ENCODE data around the gene CEP135. TPM values are rescaled to one million over a fixed set of nuclear protein-coding genes. Genes with fewer than 3 reads are reported as not detected.

CEP135 gene
- total RNA-seq, 1 experiment from 2014 or later, result 10.5 TPM

DNA sequence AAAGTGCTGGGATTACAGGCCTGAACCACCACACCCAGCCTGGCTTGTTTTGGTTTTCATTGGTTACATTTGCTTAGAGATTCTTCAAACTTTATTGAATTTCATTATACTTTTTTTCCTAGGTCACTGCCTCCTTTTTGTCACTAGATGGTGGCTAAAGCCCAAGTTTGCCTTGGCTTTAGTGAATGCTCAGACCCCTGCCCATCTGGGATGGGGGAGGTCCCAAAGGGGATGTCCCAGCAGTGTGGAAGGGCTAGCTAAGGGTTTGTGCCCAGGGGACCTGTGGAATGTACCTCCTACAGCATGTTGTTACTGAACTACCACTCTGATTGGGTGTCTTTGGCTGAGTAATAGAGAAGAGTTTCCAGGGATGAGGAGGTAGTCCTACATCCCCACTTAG, 58.4 kb downstream of the CEP135 start:
- intact Hi-C loops (cut with micrococcal nuclease; ENCODE audit: unreplicated experiment), result no loop called here
- no peaks in the 10 kb centered on the region for H3K27me3 ChIP-seq (replicated peaks; ENCODE audit: control insufficient read depth, insufficient read depth, low read length)
- H3K36me3 Mint-ChIP-seq (ENCODE audit: insufficient read depth, unreplicated experiment), result no peaks in the 10 kb centered on the region
- H3K27me3 Mint-ChIP-seq (ENCODE audit: insufficient read depth, unreplicated experiment), result no peaks in the 10 kb centered on the region
- no peaks in the 10 kb centered on the region for H3K4me1 ChIP-seq
- no peaks in the 10 kb centered on the region; the same call in 1 of the 2 replicates for H3K9me3 ChIP-seq
- ChIA-PET POLR2A (no interaction called here), CTCF (no interaction called here)
- no peaks in the 10 kb centered on the region for H3K36me3 ChIP-seq (ENCODE audit: control insufficient read depth, insufficient read depth, low read length)
- TF ChIP-seq, protein P1, sequence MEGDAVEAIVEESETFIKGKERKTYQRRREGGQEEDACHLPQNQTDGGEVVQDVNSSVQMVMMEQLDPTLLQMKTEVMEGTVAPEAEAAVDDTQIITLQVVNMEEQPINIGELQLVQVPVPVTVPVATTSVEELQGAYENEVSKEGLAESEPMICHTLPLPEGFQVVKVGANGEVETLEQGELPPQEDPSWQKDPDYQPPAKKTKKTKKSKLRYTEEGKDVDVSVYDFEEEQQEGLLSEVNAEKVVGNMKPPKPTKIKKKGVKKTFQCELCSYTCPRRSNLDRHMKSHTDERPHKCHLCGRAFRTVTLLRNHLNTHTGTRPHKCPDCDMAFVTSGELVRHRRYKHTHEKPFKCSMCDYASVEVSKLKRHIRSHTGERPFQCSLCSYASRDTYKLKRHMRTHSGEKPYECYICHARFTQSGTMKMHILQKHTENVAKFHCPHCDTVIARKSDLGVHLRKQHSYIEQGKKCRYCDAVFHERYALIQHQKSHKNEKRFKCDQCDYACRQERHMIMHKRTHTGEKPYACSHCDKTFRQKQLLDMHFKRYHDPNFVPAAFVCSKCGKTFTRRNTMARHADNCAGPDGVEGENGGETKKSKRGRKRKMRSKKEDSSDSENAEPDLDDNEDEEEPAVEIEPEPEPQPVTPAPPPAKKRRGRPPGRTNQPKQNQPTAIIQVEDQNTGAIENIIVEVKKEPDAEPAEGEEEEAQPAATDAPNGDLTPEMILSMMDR (IDR thresholded peaks at IDR 0.05; ENCODE audit: insufficient read depth in 1 of 2, low read depth in 1 of 2, low read length in 1 of 2, severe bottlenecking in 1 of 2, unreplicated experiment in 1 of 2), result no peak
- no peak overlapping the region for H3K27ac Mint-ChIP-seq (ENCODE audit: unreplicated experiment)
- no peak overlapping the region for H3K4me3 ChIP-seq (ENCODE audit: low read depth, low read length)
- H3K9me3 Mint-ChIP-seq (ENCODE audit: unreplicated experiment), result no peaks in the 10 kb centered on the region
- no TSS peak for BruUV-seq (replicated peaks)
- no peak for DNase-seq
- H3K4me3 Mint-ChIP-seq (ENCODE audit: unreplicated experiment), result no peak overlapping the region
- H3K4me1 Mint-ChIP-seq (ENCODE audit: low read depth, unreplicated experiment), result peaks cover 6% of the 10 kb centered on the region

DNA sequence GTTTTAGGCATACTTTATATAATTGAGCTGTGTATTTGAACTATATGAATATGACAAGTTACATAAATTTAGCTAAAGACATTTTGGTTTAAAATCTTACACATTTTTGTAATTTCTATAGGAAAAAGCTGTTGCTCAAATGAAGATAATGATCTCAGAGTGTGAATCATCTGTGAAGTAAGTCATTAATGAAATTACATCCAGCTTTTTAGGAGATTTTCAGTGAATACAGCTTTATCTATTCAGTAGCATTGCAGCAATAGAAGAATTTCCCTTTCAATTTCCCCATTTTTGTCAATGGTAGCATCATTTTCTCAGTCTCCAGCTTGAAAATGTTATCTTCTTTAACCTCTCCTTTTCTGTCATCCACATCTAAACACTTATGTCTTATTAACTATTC, 59.5 kb downstream of the CEP135 start:
- H3K36me3 ChIP-seq (ENCODE audit: control insufficient read depth, insufficient read depth, low read length), result no peaks in the 10 kb centered on the region
- POLR2A ChIA-PET, result no interaction called here
- no peak overlapping the region for H3K27ac Mint-ChIP-seq (ENCODE audit: unreplicated experiment)
- no peaks in the 10 kb centered on the region for H3K9me3 Mint-ChIP-seq (ENCODE audit: unreplicated experiment)
- H3K27me3 ChIP-seq (replicated peaks; ENCODE audit: control insufficient read depth, insufficient read depth, low read length), result no peaks in the 10 kb centered on the region
- no peaks in the 10 kb centered on the region for H3K36me3 Mint-ChIP-seq (ENCODE audit: insufficient read depth, unreplicated experiment)
- DNase-seq, result no peak
- no peak overlapping the region for H3K4me3 Mint-ChIP-seq (ENCODE audit: unreplicated experiment)
- TF ChIP-seq, protein P1 (IDR thresholded peaks at IDR 0.05; ENCODE audit: insufficient read depth in 1 of 2, low read depth in 1 of 2, low read length in 1 of 2, severe bottlenecking in 1 of 2, unreplicated experiment in 1 of 2), result no peak
- CTCF ChIA-PET, result no interaction called here
- H3K4me3 ChIP-seq (ENCODE audit: low read depth, low read length), result no peak overlapping the region
- H3K4me1 ChIP-seq, result no peaks in the 10 kb centered on the region
- H3K27me3 Mint-ChIP-seq (ENCODE audit: insufficient read depth, unreplicated experiment), result no peaks in the 10 kb centered on the region
- no TSS peak for BruUV-seq (replicated peaks)
- H3K9me3 ChIP-seq, result no peaks in the 10 kb centered on the region; the same call in 1 of the 2 replicates
- intact Hi-C loops (cut with micrococcal nuclease; ENCODE audit: unreplicated experiment), result no loop called here
- H3K4me1 Mint-ChIP-seq (ENCODE audit: low read depth, unreplicated experiment), result peaks cover 6% of the 10 kb centered on the region

DNA sequence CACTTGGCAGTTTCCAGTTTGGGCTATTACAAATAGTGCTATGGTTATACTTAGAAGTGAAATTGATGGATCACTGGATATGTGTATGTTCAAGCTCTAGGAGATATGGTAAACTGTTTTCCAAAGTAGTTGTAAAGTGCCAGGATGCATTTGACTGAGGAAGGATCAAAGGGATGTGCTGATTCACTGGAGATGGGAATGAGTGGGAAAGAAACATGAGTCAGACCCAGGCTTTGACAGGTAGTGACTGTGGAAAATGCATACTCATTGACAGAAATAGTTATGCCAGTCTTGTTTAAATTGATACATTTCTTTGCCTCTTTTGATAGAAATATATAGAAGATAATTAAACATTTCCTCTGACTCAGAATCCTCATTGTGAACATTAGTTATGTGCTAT, 77.9 kb downstream of the CEP135 start:
- Mint-ChIP-seq H3K9me3 (ENCODE audit: unreplicated experiment) (no peaks in the 10 kb centered on the region), H3K4me3 (ENCODE audit: unreplicated experiment) (no peak overlapping the region), H3K27me3 (ENCODE audit: insufficient read depth, unreplicated experiment) (no peaks in the 10 kb centered on the region), H3K36me3 (ENCODE audit: insufficient read depth, unreplicated experiment) (peaks cover 12% of the 10 kb centered on the region), H3K4me1 (ENCODE audit: low read depth, unreplicated experiment) (no peaks in the 10 kb centered on the region), H3K27ac (ENCODE audit: unreplicated experiment) (no peak overlapping the region)
- DNase-seq, result no peak
- POLR2A ChIA-PET, result no interaction called here
- no TSS peak for BruUV-seq (replicated peaks)
- TF ChIP-seq, protein P1 (IDR thresholded peaks at IDR 0.05; ENCODE audit: insufficient read depth in 1 of 2, low read depth in 1 of 2, low read length in 1 of 2, severe bottlenecking in 1 of 2, unreplicated experiment in 1 of 2), result no peak
- H3K4me1 ChIP-seq, result no peaks in the 10 kb centered on the region
- intact Hi-C loops (cut with micrococcal nuclease; ENCODE audit: unreplicated experiment), result no loop called here
- no peaks in the 10 kb centered on the region for H3K27me3 ChIP-seq (replicated peaks; ENCODE audit: control insufficient read depth, insufficient read depth, low read length)
- CTCF ChIA-PET, result no interaction called here
- peaks cover 1% of the 10 kb centered on the region; the same call in 1 of the 2 replicates for H3K36me3 ChIP-seq (ENCODE audit: control insufficient read depth, insufficient read depth, low read length)
- H3K4me3 ChIP-seq (ENCODE audit: low read depth, low read length), result no peak overlapping the region
- H3K9me3 ChIP-seq, result no peaks in the 10 kb centered on the region

Data from Caco-2 (cell line).